GM12864 (cell line): ENCODE measurements around the gene CCDC146.

Experiments
- DNase-seq: peaks from one replicate; pipeline ENCODE4 v3.0.0-alpha.2; 2011; ENCODE audit warnings: low read depth
- H3K4me3 ChIP-seq: 2 replicates; pipeline ENCODE4 v1.5.1; 2011; ENCODE audit warnings: mild to moderate bottlenecking, low read depth, low read length, control low read depth
- CTCF ChIP-seq: IDR thresholded peaks from 2 replicates; pipeline ENCODE4 v1.5.1; 2011; ENCODE audit warnings: low read depth, mild to moderate bottlenecking, moderate library complexity, low read length, control low read depth, inconsistent platforms; ENCODE audit errors: missing control alignments

CCDC146 gene

GRCh38 chr7:77313876-77314480 lies 191.6 kb downstream of the CCDC146 start:
- TF ChIP-seq CTCF = no peak
- no peak for DNase-seq
- no peak overlapping the region for H3K4me3 ChIP-seq

GRCh38 chr7:77315182-77315591 lies 192.8 kb downstream of the CCDC146 start:
- no peak overlapping the region for H3K4me3 ChIP-seq
- DNase-seq = no peak
- TF ChIP-seq CTCF = no peak

GRCh38 chr7:77316219-77316978 lies 194.0 kb downstream of the CCDC146 start:
- no peak for TF ChIP-seq CTCF
- DNase-seq = no peak
- H3K4me3 ChIP-seq = no peak overlapping the region

- no peak overlapping the region for H3K4me3 ChIP-seq
- no peak for DNase-seq
- TF ChIP-seq CTCF = no peak
These were observed 195.6 kb downstream of the CCDC146 start for GRCh38 chr7:77318019-77318418.

GRCh38 chr7:77320137-77320536 lies 197.7 kb downstream of the CCDC146 start:
- H3K4me3 ChIP-seq = no peak overlapping the region
- DNase-seq = no peak
- no peak for TF ChIP-seq CTCF

GRCh38 chr7:77320714-77321113 lies 198.3 kb downstream of the CCDC146 start:
- DNase-seq = no peak
- no peak overlapping the region for H3K4me3 ChIP-seq
- no peak for TF ChIP-seq CTCF

- no peak overlapping the region for H3K4me3 ChIP-seq
- DNase-seq = no peak
- TF ChIP-seq CTCF = no peak
These were observed 198.9 kb downstream of the CCDC146 start for GRCh38 chr7:77321300-77321699.
